HG02970 (cell line): ENCODE data around the gene CHIT1.
"Not testable (repeated sequence)": the region's sequence is repeated elsewhere in the genome, so short reads cannot be mapped to it uniquely, and the experiment has no call there.

Source experiments
- ATAC-seq: cut with Tn5 transposase; IDR thresholded peaks from one replicate; pipeline ENCODE4 v1.9.1; 2021; ENCODE audit warnings: mild to moderate bottlenecking, moderate library complexity, moderate number of reproducible peaks; ENCODE audit not compliant: unreplicated experiment, low FRiP score

Gene CHIT1

GRCh38 chr1:203266140-203266539 lies 36.7 kb upstream of the CHIT1 start:
- ATAC-seq: not testable (repeated sequence)

- ATAC-seq: no peak
Measured at GRCh38 chr1:203265541-203265940, 36.1 kb upstream of the CHIT1 start.

- no peak for ATAC-seq
Measured at GRCh38 chr1:203264052-203264501, 34.6 kb upstream of the CHIT1 start.

GRCh38 chr1:203263496-203263895 lies 34.0 kb upstream of the CHIT1 start:
- no peak for ATAC-seq

GRCh38 chr1:203256636-203257035 lies 27.2 kb upstream of the CHIT1 start:
- ATAC-seq: not testable (repeated sequence)

- ATAC-seq: not testable (repeated sequence)
Measured at GRCh38 chr1:203254782-203255181, 25.3 kb upstream of the CHIT1 start.

- no peak for ATAC-seq
Measured at GRCh38 chr1:203252678-203253077, 23.2 kb upstream of the CHIT1 start.

- ATAC-seq: no peak
Measured at GRCh38 chr1:203251466-203251865, 22.0 kb upstream of the CHIT1 start.

- ATAC-seq: no peak
Measured at GRCh38 chr1:203250911-203251310, 21.4 kb upstream of the CHIT1 start.

- no peak for ATAC-seq
Measured at GRCh38 chr1:203244776-203245175, 15.3 kb upstream of the CHIT1 start.

GRCh38 chr1:203241708-203242107 lies 12.2 kb upstream of the CHIT1 start:
- ATAC-seq: not testable (repeated sequence)

GRCh38 chr1:203239526-203240305 lies 10.2 kb upstream of the CHIT1 start:
- no peak for ATAC-seq

- no peak for ATAC-seq
Measured at GRCh38 chr1:203239081-203239480, 9.6 kb upstream of the CHIT1 start.

- no peak for ATAC-seq
Measured at GRCh38 chr1:203238535-203238934, 9.1 kb upstream of the CHIT1 start.

- ATAC-seq: not testable (repeated sequence)
Measured at GRCh38 chr1:203234901-203235300, 5.4 kb upstream of the CHIT1 start.

- no peak for ATAC-seq
Measured at GRCh38 chr1:203228670-203229069, 803 bp downstream of the CHIT1 start.

GRCh38 chr1:203227371-203228083 lies 1.9 kb downstream of the CHIT1 start:
- ATAC-seq: no peak

GRCh38 chr1:203225071-203225470 lies 4.4 kb downstream of the CHIT1 start:
- no peak for ATAC-seq

GRCh38 chr1:203223012-203223775 lies 6.3 kb downstream of the CHIT1 start:
- ATAC-seq: no peak

GRCh38 chr1:203219934-203220333 lies 9.5 kb downstream of the CHIT1 start:
- ATAC-seq: no peak

GRCh38 chr1:203219171-203219570 lies 10.3 kb downstream of the CHIT1 start:
- ATAC-seq: no peak
